ENCODE results near the gene GULP1.
"Not testable (repeated sequence)": the region's sequence is repeated elsewhere in the genome, so short reads cannot be mapped to it uniquely, and the experiment has no call there.

Gene GULP1

GRCh38 chr2:188293601-188294351 is 2.1 kb downstream of the GULP1 start:
- no peak for DNase-seq

GRCh38 chr2:188294352-188294926 is 2.8 kb downstream of the GULP1 start:
- DNase-seq: no peak

- no peak for DNase-seq
These were observed 3.5 kb downstream of the GULP1 start for GRCh38 chr2:188295067-188295685.

- DNase-seq: no peak
These were observed 6.3 kb downstream of the GULP1 start for GRCh38 chr2:188297978-188298377.

- DNase-seq: not testable (repeated sequence)
These were observed 7.3 kb downstream of the GULP1 start for GRCh38 chr2:188298937-188299371.

GRCh38 chr2:188303363-188304031 is 11.8 kb downstream of the GULP1 start:
- no peak for DNase-seq

- DNase-seq: no peak
These were observed 13.6 kb downstream of the GULP1 start for GRCh38 chr2:188305271-188305670.

GRCh38 chr2:188306271-188306670 is 14.6 kb downstream of the GULP1 start:
- no peak for DNase-seq

GRCh38 chr2:188307850-188308283 is 16.2 kb downstream of the GULP1 start:
- no peak for DNase-seq

- DNase-seq: no peak
These were observed 16.8 kb downstream of the GULP1 start for GRCh38 chr2:188308483-188308882.

GRCh38 chr2:188309364-188309763 is 17.7 kb downstream of the GULP1 start:
- DNase-seq: no peak

- DNase-seq: no peak
These were observed 22.8 kb downstream of the GULP1 start for GRCh38 chr2:188314314-188315054.

GRCh38 chr2:188315750-188316149 is 24.1 kb downstream of the GULP1 start:
- DNase-seq: no peak

- no peak for DNase-seq
These were observed 24.7 kb downstream of the GULP1 start for GRCh38 chr2:188316342-188316741.

GRCh38 chr2:188316791-188317423 is 25.2 kb downstream of the GULP1 start:
- no peak for DNase-seq

- DNase-seq: no peak
These were observed 26.6 kb downstream of the GULP1 start for GRCh38 chr2:188318161-188318749.

- DNase-seq: no peak
These were observed 28.2 kb downstream of the GULP1 start for GRCh38 chr2:188319838-188320237.

- DNase-seq: no peak
These were observed 29.2 kb downstream of the GULP1 start for GRCh38 chr2:188320861-188321260.

GRCh38 chr2:188322569-188323551 is 31.2 kb downstream of the GULP1 start:
- no peak for DNase-seq

- no peak for DNase-seq
These were observed 32.4 kb downstream of the GULP1 start for GRCh38 chr2:188324067-188324466.

- no peak for DNase-seq
These were observed 34.6 kb downstream of the GULP1 start for GRCh38 chr2:188326290-188326668.
